Effector memory CD8-positive, alpha-beta T cell (primary cell): ENCODE results near the gene SUSD5.
A peak's percentile ranks its signal among the peaks of the same experiment; 100 is the strongest.

Experiments used
- ATAC-seq: fragments of 150-1000 bp; cut with Tn5 transposase; replicated peaks from 2 replicates; pipeline ENCODE4 v1.10.0; 2021; ENCODE audit warnings: mild to moderate bottlenecking, moderate library complexity
- DNase-seq, 3 experiments: peaks; one replicate each; pipeline ENCODE4 v3.0.0; 2021
- H3K27ac Mint-ChIP-seq, 2 donors: one replicate each; pipeline ENCODE4 v1.8.0; 2022; ENCODE audit warnings: mild to moderate bottlenecking in 2 of 2, mixed read lengths in 2 of 2, moderate library complexity in 2 of 2
- H3K27me3 Mint-ChIP-seq, 2 donors: one replicate each; pipeline ENCODE4 v1.8.0; 2022; ENCODE audit warnings: mixed read lengths in 2 of 2
- H3K36me3 Mint-ChIP-seq: one replicate; pipeline ENCODE4 v1.8.0; 2022; ENCODE audit warnings: mild to moderate bottlenecking, moderate library complexity, mixed read lengths; ENCODE audit not compliant: insufficient read depth
- H3K4me1 Mint-ChIP-seq, 2 donors: one replicate each; pipeline ENCODE4 v1.8.0; 2022; ENCODE audit warnings: low read depth in 2 of 2, mixed read lengths in 2 of 2
- H3K4me3 Mint-ChIP-seq, 2 donors: one replicate each; pipeline ENCODE4 v1.8.0; 2022; ENCODE audit warnings: mild to moderate bottlenecking in 2 of 2, mixed read lengths in 2 of 2, moderate library complexity in 2 of 2
- H3K9me3 Mint-ChIP-seq, 2 donors: one replicate each; pipeline ENCODE4 v1.8.0; 2022; ENCODE audit warnings: mixed read lengths in 2 of 2

SUSD5 gene

DNA sequence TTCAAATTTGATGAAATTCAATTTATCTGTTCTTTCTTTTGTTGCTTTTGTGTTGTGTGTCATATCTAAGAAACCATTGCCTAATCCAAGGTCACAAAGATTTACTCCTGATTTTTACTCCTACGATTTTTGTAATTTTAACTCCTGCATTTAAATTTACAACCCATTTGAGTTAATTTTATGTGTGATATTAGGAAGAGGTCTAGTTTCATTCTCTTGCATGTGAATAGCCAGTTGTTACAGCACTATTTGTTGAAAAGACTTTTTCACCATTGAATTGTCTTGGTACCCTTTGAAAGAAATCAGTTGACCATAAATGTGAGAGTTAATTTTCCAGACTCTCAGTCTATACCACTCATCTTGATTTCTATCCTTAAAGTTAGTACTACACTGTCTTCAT is 80.9 kb downstream of the SUSD5 start:
- DNase-seq (no peak), ATAC-seq (no peak)
- no peaks in the 10 kb centered on the region for H3K27me3 Mint-ChIP-seq
- no peaks in the 10 kb centered on the region for H3K9me3 Mint-ChIP-seq
- H3K4me1 Mint-ChIP-seq: peaks cover 2 to 9% of the 10 kb centered on the region in 2 donors
- H3K27ac Mint-ChIP-seq: no peak overlapping the region
- no peak overlapping the region for H3K4me3 Mint-ChIP-seq
- H3K36me3 Mint-ChIP-seq: peaks cover 44% of the 10 kb centered on the region

DNA sequence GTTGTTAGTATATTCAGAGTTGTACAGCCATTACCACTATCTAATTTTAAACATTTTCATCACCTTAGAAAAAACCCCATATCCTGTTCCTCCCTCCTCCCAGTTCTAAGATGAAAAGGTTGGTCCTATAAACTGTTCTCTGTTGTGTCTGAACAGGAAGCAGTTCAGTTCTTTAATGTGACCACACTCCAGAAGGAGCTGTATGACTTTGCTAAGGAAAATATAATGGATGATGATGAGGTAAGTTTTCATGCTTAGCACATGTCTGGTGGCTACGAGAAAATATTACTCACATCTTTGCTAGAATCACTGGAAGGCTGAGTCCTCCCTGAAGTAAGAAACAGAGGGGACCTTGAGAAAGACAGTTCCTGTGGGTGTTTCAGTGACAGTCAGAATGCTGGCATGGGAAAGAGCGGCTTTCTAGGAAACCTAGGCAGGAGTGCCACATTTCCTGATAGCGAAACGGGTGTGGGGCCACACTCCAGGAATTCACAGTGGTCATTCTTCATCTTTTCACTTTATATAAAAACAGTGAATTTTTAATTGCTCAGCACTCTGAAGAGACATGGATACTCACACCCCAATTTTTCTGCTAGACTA is 84.5 kb downstream of the SUSD5 start:
- H3K27me3 Mint-ChIP-seq: no peaks in the 10 kb centered on the region
- no peak for ATAC-seq
- H3K9me3 Mint-ChIP-seq: no peaks in the 10 kb centered on the region
- H3K27ac Mint-ChIP-seq: no peak overlapping the region
- H3K4me1 Mint-ChIP-seq: peaks cover 0 to 4% of the 10 kb centered on the region in 2 donors
- H3K36me3 Mint-ChIP-seq: peaks cover 61% of the 10 kb centered on the region
- DNase-seq: no peak
- H3K4me3 Mint-ChIP-seq: no peak overlapping the region

DNA sequence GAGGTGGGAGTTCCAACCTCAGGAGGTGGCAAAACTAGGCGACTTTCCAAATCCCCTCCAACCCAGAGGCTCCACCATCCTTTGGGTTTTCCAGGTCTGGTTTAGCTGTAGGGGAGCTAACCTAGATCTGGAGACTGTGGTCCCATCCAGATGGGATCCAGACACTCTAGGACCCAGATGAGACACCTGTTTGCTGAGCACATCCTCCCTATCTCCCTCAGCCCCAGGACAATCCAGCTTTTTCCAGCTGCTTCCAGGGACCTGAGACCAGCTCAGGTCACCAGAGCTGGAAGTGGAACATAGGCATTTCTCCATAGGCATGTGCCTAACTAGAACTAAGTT is 86.6 kb downstream of the SUSD5 start:
- Mint-ChIP-seq H3K27me3 (no peaks in the 10 kb centered on the region), H3K4me3 (no peak overlapping the region), H3K9me3 (no peaks in the 10 kb centered on the region), H3K36me3 (peaks cover 63% of the 10 kb centered on the region), H3K27ac (peak overlapping the region in 1 of 2 donors; percentile 60), H3K4me1 (peaks cover 0 to 4% of the 10 kb centered on the region in 2 donors)
- DNase-seq (no peak), ATAC-seq (no peak)

DNA sequence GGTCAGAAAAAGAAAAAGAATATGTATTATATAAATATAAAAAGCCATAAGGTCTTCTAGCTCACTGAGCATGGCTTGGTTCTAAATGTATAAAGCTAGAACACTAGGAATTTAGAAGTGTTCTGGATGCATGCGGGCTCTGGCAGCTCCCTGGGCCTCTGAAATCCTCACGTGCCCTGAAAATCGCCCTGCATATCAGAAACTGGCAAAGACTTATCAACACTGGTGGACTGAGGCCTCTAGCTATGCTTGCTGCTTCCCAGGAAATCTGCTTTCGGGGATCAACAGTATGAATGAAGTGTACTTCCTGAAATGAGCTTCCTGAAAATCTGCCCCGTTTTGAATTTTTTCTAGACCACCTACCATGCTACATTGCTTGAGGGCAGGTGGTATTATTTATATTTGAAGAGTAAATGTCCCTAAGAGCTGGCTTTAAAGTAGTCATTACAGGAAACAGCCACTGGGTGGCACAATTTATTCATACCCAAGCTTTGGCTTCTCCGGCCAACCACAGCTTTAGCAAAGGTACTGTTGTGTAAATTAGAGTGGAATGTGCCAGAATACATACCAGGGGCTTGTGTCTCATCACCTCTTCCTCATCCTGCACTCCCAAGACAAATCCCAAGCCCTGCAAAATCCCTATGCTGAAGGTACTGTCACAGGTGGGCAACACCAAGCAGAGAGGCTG is 87.1 kb downstream of the SUSD5 start:
- Mint-ChIP-seq H3K27me3 (no peaks in the 10 kb centered on the region), H3K27ac (peak overlapping the region in 1 of 2 donors; percentile 60), H3K9me3 (no peaks in the 10 kb centered on the region), H3K36me3 (peaks cover 62% of the 10 kb centered on the region), H3K4me1 (peaks cover 0 to 4% of the 10 kb centered on the region in 2 donors), H3K4me3 (no peak overlapping the region)
- ATAC-seq (peak; percentile 65), DNase-seq (peak; percentile 18 to 43 (median 24))

DNA sequence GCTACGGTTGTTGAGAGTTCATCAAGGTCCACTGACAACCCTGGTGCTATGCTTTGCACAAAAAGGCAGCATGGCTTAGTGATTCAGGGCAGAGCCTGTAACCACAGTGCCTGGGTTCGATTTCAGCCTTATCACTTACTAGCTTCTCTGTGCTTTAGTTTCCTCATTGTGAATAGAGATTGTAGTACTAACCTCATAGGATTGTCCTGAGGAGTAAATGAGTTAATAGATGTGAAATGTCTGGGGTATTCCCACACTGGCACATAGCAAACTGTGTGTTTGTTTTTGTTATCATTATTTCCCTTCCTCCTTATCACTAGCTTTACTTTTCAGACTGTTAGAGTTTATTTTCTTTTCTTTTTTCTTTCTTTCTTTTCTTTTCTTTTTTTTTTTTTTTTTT is 88.5 kb downstream of the SUSD5 start:
- Mint-ChIP-seq H3K4me1 (peaks cover 0 to 4% of the 10 kb centered on the region in 2 donors), H3K36me3 (peaks cover 62% of the 10 kb centered on the region), H3K9me3 (no peaks in the 10 kb centered on the region), H3K27ac (no peak overlapping the region), H3K4me3 (no peak overlapping the region), H3K27me3 (no peaks in the 10 kb centered on the region)
- no peak for DNase-seq
- ATAC-seq: no peak

DNA sequence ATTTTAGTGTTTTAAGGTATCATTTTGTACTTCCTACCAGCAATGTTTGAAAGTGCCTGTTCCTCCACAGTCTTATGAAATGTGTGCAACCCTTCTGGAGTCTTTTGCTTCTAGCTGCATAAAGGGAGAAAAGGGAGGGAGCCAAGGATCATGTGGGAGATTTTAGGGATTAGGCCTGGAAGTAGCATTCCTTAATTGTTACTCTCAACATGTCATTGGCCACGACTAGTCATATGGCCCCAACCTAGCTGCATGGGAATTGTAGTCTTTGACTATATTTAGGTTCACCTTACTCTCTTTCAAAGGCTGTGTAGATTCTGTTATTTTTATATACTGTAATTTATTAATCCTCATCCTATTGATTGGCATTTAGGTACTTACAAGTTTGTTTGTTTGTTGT is 89.9 kb downstream of the SUSD5 start:
- H3K4me1 Mint-ChIP-seq: peaks cover 0 to 4% of the 10 kb centered on the region in 2 donors
- no peaks in the 10 kb centered on the region for H3K9me3 Mint-ChIP-seq
- ATAC-seq (no peak), DNase-seq (no peak)
- no peak overlapping the region for H3K4me3 Mint-ChIP-seq
- peaks cover 58% of the 10 kb centered on the region for H3K36me3 Mint-ChIP-seq
- H3K27ac Mint-ChIP-seq: no peak overlapping the region
- no peaks in the 10 kb centered on the region for H3K27me3 Mint-ChIP-seq

DNA sequence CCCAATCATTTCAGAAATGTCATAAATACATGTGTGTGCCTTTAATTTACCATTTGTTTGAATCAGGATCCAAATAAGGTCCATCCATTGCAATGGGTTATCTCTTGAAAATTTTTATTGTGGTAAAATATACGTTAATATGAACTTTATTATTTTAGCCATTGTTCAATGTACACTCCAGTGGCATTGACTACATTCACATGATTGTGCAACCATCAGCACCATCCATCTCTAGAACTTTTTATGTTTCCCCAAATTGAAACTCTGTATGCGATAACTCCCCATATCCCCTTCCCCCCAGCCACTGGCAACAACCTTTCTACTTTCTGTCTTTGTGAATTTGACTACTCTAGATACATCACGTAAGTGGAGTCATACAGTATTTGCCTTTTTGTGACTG is 92.8 kb downstream of the SUSD5 start:
- DNase-seq (no peak), ATAC-seq (no peak)
- no peak overlapping the region for H3K27ac Mint-ChIP-seq
- H3K4me3 Mint-ChIP-seq: no peak overlapping the region
- no peaks in the 10 kb centered on the region for H3K27me3 Mint-ChIP-seq
- no peaks in the 10 kb centered on the region for H3K4me1 Mint-ChIP-seq
- H3K36me3 Mint-ChIP-seq: peaks cover 41% of the 10 kb centered on the region
- no peaks in the 10 kb centered on the region for H3K9me3 Mint-ChIP-seq

DNA sequence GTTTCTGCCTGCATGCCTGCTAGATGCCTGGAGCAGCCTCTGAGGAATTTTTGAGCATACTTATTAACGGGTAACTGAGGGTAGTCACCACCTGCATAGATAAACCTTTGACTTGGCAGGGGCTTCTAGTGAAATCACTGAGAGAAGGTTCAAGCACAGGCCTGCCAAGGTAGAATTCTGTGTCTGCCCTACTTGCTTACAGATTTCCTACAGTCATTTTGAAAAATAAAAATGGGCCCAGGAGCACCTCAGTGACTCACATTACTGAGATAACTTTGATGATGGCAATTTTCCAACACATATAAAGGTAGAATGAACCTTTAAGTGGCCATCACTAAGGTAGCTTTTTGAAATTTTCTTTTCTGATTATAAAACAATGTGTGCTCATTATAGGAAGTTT is 94.0 kb downstream of the SUSD5 start:
- H3K36me3 Mint-ChIP-seq: peaks cover 38% of the 10 kb centered on the region
- H3K4me3 Mint-ChIP-seq: no peak overlapping the region
- no peak overlapping the region for H3K27ac Mint-ChIP-seq
- H3K9me3 Mint-ChIP-seq: no peaks in the 10 kb centered on the region
- DNase-seq: no peak
- no peak for ATAC-seq
- H3K4me1 Mint-ChIP-seq: peaks cover 0 to under 1% of the 10 kb centered on the region in 2 donors
- no peaks in the 10 kb centered on the region for H3K27me3 Mint-ChIP-seq

DNA sequence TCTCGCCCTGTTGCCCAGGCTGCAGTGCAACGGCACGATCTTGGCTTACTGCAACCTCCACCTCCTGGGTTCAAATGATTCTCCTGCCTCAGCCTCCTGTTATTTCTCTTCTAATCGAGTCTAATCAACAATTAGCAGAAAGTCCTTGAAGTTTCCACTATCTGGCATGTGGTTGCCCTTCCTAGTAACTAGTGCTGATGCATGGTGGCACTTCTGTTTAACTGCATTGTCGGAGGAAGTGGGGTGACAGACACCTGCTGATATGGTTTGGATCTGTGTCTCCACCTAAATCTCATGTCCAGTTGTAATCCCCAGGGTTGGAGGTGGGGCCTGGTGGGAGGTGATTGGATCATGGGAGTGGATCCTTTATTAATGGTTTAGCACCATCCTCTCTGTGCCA is 95.6 kb downstream of the SUSD5 start:
- H3K27ac Mint-ChIP-seq: peak overlapping the region; percentile 15 to 76
- peaks cover 9 to 12% of the 10 kb centered on the region in 2 donors for H3K4me1 Mint-ChIP-seq
- no peaks in the 10 kb centered on the region for H3K27me3 Mint-ChIP-seq
- no peak for DNase-seq
- H3K9me3 Mint-ChIP-seq: no peaks in the 10 kb centered on the region
- no peak for ATAC-seq
- no peak overlapping the region for H3K4me3 Mint-ChIP-seq
- peaks cover 41% of the 10 kb centered on the region for H3K36me3 Mint-ChIP-seq

DNA sequence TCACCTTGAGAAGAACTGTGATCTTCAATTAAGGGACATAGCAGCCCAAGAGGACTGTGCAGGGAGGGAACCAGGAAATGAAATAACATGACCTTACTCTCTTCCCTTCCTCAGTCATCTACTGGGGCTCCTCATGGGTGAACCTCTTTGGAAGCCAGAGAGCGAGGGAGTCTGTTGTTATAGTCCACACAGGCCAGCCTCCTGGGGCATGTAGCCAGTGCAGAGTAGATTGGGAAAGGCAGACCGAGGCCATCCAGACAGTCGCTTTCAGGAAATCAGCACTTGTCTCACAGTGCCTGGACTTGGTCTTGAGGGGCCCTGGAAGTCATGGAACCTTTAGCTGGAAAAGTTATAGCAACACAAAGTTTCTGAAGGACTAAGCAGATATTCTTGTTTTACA is 98.7 kb downstream of the SUSD5 start:
- Mint-ChIP-seq H3K4me1 (peaks cover 18 to 35% of the 10 kb centered on the region in 2 donors), H3K27me3 (no peaks in the 10 kb centered on the region), H3K36me3 (peaks cover 23% of the 10 kb centered on the region), H3K9me3 (no peaks in the 10 kb centered on the region), H3K4me3 (no peak overlapping the region), H3K27ac (peak overlapping the region in 1 of 2 donors; percentile 5)
- no peak for ATAC-seq
- no peak for DNase-seq

DNA sequence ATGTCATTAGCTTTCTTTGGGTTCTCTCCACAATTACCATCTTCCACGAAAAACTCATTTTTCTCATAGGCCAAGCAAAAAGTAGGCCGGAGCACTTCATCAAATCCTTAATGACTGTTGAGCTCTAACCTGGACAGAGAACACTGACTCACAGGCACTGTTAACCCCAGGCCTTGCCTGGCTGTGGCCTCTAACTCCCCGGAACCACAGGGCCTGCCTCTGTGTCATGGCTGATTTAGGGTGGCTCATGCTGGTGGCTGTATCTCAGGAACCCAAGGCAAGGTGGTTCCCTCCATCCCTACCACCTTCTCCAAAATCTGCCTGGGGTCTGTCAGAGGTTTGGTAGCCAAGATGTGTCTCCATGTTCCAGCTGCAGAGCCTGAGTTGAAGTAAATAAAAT is 101.1 kb downstream of the SUSD5 start:
- Mint-ChIP-seq H3K4me3 (no peak overlapping the region), H3K9me3 (no peaks in the 10 kb centered on the region), H3K4me1 (peaks cover 26 to 35% of the 10 kb centered on the region in 2 donors), H3K36me3 (peaks cover 17% of the 10 kb centered on the region), H3K27ac (peak overlapping the region in 1 of 2 donors; percentile 88), H3K27me3 (no peaks in the 10 kb centered on the region)
- DNase-seq (no peak), ATAC-seq (no peak)

DNA sequence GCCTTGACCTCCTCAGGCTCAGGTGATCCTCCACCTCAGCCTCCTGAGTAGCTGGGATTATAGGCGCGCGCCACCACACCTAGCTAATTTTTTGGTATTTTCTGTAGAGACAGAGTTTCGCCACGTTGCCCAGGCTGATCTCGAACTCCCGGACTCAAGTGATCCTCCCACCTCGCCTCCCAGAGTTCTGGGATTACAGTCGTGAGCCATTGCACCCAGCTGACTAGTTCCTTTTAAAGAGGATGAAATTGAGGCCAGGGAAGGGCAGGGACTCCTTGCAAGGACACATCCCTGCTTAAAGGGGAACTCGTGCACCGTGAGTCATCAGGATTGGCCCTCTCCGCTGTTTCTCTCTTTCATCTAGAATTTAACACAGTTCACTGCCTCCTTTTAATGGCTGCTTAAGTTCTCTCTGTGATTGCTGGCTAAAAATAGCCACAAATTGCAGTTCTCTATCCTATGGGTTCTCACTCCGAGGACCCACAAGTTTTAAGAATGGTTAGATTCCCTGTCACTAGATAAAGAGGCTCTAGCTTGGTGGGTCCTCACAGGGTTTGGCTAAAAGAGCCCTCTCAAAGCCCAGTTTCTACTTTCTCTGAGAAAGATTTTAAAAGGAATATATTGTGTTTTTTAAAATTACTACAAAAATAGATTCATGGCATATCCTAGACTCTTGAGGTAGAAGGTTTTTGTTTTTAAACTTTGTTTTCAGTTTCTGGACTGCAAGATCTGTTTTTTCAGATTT is 103.4 kb downstream of the SUSD5 start:
- Mint-ChIP-seq H3K9me3 (no peaks in the 10 kb centered on the region), H3K36me3 (peaks cover 10% of the 10 kb centered on the region), H3K4me3 (peak overlapping the region; percentile 86 to 89), H3K27ac (peak overlapping the region in 1 of 2 donors; percentile 84), H3K27me3 (no peaks in the 10 kb centered on the region), H3K4me1 (peaks cover 30 to 40% of the 10 kb centered on the region in 2 donors)
- ATAC-seq: no peak
- DNase-seq: no peak

DNA sequence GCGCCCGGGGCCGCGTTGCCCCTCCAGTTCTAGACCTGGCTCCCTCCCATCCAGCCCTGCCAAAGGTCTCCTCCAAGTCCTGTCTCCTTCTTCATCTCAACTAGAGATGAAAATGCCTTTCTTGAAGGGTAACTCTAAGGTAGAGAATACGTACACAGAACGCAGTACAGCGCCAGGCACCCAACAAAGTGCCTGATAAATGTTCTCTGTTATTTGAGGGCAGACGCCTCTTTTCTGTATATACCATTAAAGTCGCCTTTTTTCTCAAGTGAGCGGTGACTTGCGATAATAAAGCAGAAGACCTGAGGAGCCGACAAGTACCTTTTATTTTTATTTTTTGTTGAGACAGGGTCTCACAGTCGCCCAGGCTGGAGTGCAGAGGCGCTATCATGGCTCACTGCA is 104.0 kb downstream of the SUSD5 start:
- H3K4me3 Mint-ChIP-seq: peak overlapping the region; percentile 86 to 89
- H3K4me1 Mint-ChIP-seq: peaks cover 30 to 39% of the 10 kb centered on the region in 2 donors
- DNase-seq (no peak), ATAC-seq (no peak)
- H3K27ac Mint-ChIP-seq: peak overlapping the region; percentile 83 to 84
- H3K36me3 Mint-ChIP-seq: peaks cover 10% of the 10 kb centered on the region
- no peaks in the 10 kb centered on the region for H3K27me3 Mint-ChIP-seq
- H3K9me3 Mint-ChIP-seq: no peaks in the 10 kb centered on the region
